Upper lobe of left lung (tissue), 6 donors: Measurements from ENCODE around the gene MAGI2. TPM values are rescaled to one million over a fixed set of nuclear protein-coding genes. Genes with fewer than 3 reads are reported as not detected.

Experiments used
- ATAC-seq, 2 donors: fragments of 200-7000 bp; cut with Tn5 transposase; one replicate each; pipeline ENCODE4 v1.9.1; 2022; ENCODE audit warnings: mild to moderate bottlenecking in 2 of 2, moderate library complexity in 2 of 2; ENCODE audit not compliant: low FRiP score in 2 of 2
- DNase-seq, 2 donors: peaks; one replicate each; pipeline ENCODE4 v3.0.0-alpha.2; 2019 to 2020
- H3K27ac ChIP-seq, 4 donors: fragments of 200-600 bp; sonication (generic); one replicate each; pipeline ENCODE4 v1.5.1; 2016 to 2019
- H3K27me3 ChIP-seq, 4 donors: fragments of 200-600 bp; sonication (generic); one replicate each; pipeline ENCODE4 v1.5.1; 2017 to 2019
- H3K36me3 ChIP-seq, 4 donors: fragments of 200-600 bp; sonication (generic); one replicate each; pipeline ENCODE4 v1.5.1; 2016 to 2019
- H3K4me1 ChIP-seq, 4 donors: fragments of 200-600 bp; sonication (generic); one replicate each; pipeline ENCODE4 v1.5.1; 2018 to 2019
- H3K4me3 ChIP-seq, 4 donors: fragments of 200-600 bp; sonication (generic); one replicate each; pipeline ENCODE4 v1.5.1; 2017 to 2019; ENCODE audit warnings: mild to moderate bottlenecking in 2 of 4, moderate library complexity in 1 of 4
- H3K9me3 ChIP-seq, 4 donors: fragments of 200-600 bp; sonication (generic); one replicate each; pipeline ENCODE4 v1.5.1; 2018 to 2019
- EP300 ChIP-seq, 4 donors: sonication (generic); formaldehyde crosslinking; IDR thresholded peaks; one replicate each; pipeline ENCODE4 v1.5.1; 2017; ENCODE audit warnings: antibody characterized with exemption in 4 of 4, control low read depth in 2 of 4
- POLR2A ChIP-seq, 4 donors: fragments of 450-650 bp; IDR thresholded peaks; one replicate each; pipeline ENCODE4 v1.5.1; 2016 to 2017; ENCODE audit warnings: antibody characterized with exemption in 4 of 4, mild to moderate bottlenecking in 2 of 4
- POLR2AphosphoS5 ChIP-seq, 2 donors: sonication (generic); formaldehyde crosslinking; IDR thresholded peaks; one replicate each; pipeline ENCODE4 v1.5.1; 2017; ENCODE audit warnings: antibody characterized with exemption in 2 of 2
- WGBS, 2 donors: methylation state at CpG; one replicate each; pipeline ENCODE4 v1.1.5; 2017 to 2018; 5-methylcytosine and 5-hydroxymethylcytosine counted together
- total RNA-seq, 6 donors: library from RNA; depleted of rRNA in 4 of 6; stranded (reverse); fragments of >200 nt in 4 of 6; gene quantifications; one replicate each; pipeline versions ENCODE4 v1.1.0 to v1.2.1, GENCODE V29; 2016 to 2021
- TF ChIP-seq, protein P1 (sequence below), 6 experiments: fragments of 450-650 bp in 4 of 6; fragments of 200-600 bp in 2 of 6; sonication (generic) in 2 of 6; IDR thresholded peaks; one replicate each; pipeline ENCODE4 v1.5.1; 2016 to 2019; ENCODE audit warnings: antibody characterized with exemption in 6 of 6
- donor health status: DM: no; HTN: no; CAD: no; lungs with moderate emphysema.
- donor health status: DM: no; HTN: yes; CAD: no; lungs with severe emphysema.

MAGI2 gene
- total RNA-seq, 6 donors from 2014 or later = 7.9 to 84.9 (median 11.8) TPM

DNA sequence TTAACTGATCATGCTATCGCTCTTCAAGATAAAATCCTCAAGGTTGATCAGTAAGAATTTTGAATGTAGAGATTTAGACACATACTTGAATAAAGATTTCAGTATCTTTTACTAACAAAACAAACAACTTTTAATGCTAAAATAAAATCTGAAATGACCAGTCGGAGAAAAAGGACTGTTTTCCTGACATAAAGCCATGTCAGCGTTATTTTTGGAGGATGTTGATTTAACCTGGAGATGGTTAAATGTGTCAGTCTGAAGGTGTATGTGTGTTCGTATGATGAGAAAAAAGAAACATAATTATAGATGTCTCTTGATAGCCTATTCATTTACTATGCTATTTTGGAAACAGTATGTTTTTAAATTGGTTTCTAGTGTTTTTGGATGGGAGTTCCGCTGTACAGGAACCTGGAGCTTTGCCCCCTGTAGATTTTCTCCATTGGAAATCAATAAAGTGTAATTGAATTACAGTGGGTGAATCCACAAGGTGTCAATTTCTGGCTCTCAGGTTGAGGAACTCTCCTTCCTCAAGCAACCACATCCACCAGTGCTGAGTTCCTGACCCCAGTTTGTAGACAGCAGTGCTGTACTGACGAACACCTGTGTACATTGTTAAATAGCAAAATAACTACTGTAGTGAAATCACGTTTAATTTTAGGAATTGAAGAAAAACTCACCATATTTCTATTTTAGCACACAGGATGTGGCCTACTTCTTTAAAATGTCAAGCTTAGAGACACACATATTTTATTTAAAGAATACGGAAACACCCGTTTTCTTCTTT lies 670.1 kb downstream of the MAGI2 start:
- no peak for ATAC-seq
- WGBS, 2 donors = 78% methylated on average over 9 of the region's 9 CpGs
- no peak for DNase-seq

DNA sequence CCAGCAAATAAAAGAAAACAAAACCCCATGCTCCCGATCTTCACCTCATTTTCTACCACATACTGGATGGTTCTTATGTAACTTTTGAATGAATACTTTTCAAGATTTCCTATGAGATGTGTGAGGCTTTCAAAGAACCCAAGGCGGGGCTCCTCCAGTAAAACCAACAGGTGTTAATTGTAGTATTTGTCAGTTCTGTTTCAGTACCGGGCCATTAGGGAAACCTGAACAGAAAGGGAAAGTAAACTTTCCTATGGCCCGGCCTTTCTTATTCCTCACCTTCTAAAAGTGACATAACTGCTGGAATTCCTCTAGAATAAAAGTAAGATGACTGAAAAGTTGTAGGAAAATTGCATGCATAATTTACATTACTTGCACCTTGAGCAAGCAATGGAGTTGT lies 672.9 kb downstream of the MAGI2 start:
- Histone ChIP-seq H3K27me3 (no peaks in the 10 kb centered on the region), H3K36me3 (no peaks in the 10 kb centered on the region), H3K9me3 (no peaks in the 10 kb centered on the region), H3K27ac (no peak overlapping the region), H3K4me1 (no peaks in the 10 kb centered on the region), H3K4me3 (no peak overlapping the region)
- ATAC-seq (no peak), DNase-seq (no peak)
- WGBS, 2 donors = 54 to 60% methylated on average over 4 of the region's 4 CpGs
- TF ChIP-seq EP300 (IDR thresholded peaks at IDR 0.05) (no peak), POLR2AphosphoS5 (IDR thresholded peaks at IDR 0.05) (no peak), POLR2A (IDR thresholded peaks at IDR 0.05) (no peak)
- TF ChIP-seq, protein P1, sequence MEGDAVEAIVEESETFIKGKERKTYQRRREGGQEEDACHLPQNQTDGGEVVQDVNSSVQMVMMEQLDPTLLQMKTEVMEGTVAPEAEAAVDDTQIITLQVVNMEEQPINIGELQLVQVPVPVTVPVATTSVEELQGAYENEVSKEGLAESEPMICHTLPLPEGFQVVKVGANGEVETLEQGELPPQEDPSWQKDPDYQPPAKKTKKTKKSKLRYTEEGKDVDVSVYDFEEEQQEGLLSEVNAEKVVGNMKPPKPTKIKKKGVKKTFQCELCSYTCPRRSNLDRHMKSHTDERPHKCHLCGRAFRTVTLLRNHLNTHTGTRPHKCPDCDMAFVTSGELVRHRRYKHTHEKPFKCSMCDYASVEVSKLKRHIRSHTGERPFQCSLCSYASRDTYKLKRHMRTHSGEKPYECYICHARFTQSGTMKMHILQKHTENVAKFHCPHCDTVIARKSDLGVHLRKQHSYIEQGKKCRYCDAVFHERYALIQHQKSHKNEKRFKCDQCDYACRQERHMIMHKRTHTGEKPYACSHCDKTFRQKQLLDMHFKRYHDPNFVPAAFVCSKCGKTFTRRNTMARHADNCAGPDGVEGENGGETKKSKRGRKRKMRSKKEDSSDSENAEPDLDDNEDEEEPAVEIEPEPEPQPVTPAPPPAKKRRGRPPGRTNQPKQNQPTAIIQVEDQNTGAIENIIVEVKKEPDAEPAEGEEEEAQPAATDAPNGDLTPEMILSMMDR (IDR thresholded peaks at IDR 0.05) = no peak

More for the DNA sequence above, 670.1 kb downstream of the MAGI2 start:
- H3K4me1 ChIP-seq = no peaks in the 10 kb centered on the region
- no peaks in the 10 kb centered on the region for H3K36me3 ChIP-seq
- no peak for TF ChIP-seq EP300 (IDR thresholded peaks at IDR 0.05)
- no peak for TF ChIP-seq POLR2AphosphoS5 (IDR thresholded peaks at IDR 0.05)
- no peak for TF ChIP-seq POLR2A (IDR thresholded peaks at IDR 0.05)
- TF ChIP-seq, protein P1 (IDR thresholded peaks at IDR 0.05) = no peak
- H3K9me3 ChIP-seq = no peaks in the 10 kb centered on the region
- no peaks in the 10 kb centered on the region for H3K27me3 ChIP-seq
- no peak overlapping the region for H3K27ac ChIP-seq
- no peak overlapping the region for H3K4me3 ChIP-seq

DNA sequence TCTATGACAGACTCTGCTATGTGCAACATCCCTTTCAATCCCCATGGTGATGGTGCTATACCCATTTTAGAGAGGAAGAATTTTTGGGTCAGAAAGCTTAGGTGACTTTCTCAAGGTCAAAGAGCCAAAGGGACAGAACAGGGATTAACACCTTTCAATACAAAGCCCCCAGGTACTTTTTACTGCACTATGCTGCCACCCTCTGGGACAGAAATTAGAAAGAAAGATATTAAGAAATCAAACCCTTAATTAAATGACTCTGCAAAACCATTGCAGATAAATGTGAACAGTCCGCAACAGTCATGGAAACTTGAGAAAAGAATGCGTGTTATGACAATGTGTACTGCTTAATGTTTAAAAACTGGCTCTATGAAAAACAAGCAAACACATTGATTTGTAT lies 673.7 kb downstream of the MAGI2 start:
- Histone ChIP-seq H3K27ac (no peak overlapping the region), H3K9me3 (no peaks in the 10 kb centered on the region), H3K4me3 (no peak overlapping the region), H3K27me3 (no peaks in the 10 kb centered on the region), H3K4me1 (no peaks in the 10 kb centered on the region), H3K36me3 (no peaks in the 10 kb centered on the region)
- no peak for ATAC-seq
- TF ChIP-seq, protein P1 (IDR thresholded peaks at IDR 0.05) = no peak
- TF ChIP-seq EP300 (IDR thresholded peaks at IDR 0.05) = no peak
- no peak for TF ChIP-seq POLR2A (IDR thresholded peaks at IDR 0.05)
- no peak for TF ChIP-seq POLR2AphosphoS5 (IDR thresholded peaks at IDR 0.05)
- WGBS, 2 donors = 84 to 88% methylated on average over 2 of the region's 2 CpGs
- DNase-seq = no peak

DNA sequence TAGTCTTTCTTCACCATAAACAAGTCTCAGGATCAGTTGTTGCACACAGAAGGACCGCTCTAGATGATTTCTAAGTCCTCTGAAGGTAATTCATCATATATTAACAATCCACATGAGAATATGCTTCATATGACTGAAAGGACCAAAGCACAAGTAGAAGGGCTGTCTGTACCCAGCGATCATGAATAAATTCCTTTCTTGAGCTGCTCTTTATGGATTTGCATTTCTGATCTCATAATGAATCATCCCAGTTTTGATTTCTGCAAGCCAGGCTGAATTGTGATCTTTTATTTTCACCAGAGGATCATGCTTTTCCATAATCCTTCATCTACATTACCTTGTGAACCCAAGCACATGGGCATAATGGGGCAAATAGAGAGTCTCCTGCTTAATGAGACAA lies 675.6 kb downstream of the MAGI2 start:
- no peak for ATAC-seq

More for the DNA sequence above, 675.6 kb downstream of the MAGI2 start:
- no peaks in the 10 kb centered on the region for H3K36me3 ChIP-seq
- H3K4me3 ChIP-seq = no peak overlapping the region
- H3K9me3 ChIP-seq = no peaks in the 10 kb centered on the region
- TF ChIP-seq POLR2A (IDR thresholded peaks at IDR 0.05) (no peak), POLR2AphosphoS5 (IDR thresholded peaks at IDR 0.05) (no peak), EP300 (IDR thresholded peaks at IDR 0.05) (no peak)
- TF ChIP-seq, protein P1 (IDR thresholded peaks at IDR 0.05) = no peak
- WGBS, 2 donors = 89 to 98% methylated on average over 2 of the region's 2 CpGs
- no peak overlapping the region for H3K27ac ChIP-seq
- no peaks in the 10 kb centered on the region for H3K27me3 ChIP-seq
- no peaks in the 10 kb centered on the region for H3K4me1 ChIP-seq
- DNase-seq = no peak
